Fibroblast of the aortic adventitia (primary cell): Measurements from ENCODE around the gene RABGAP1L. TPM values are rescaled to one million over a fixed set of nuclear protein-coding genes. Genes with fewer than 3 reads are reported as not detected.
"Not testable (repeated sequence)": the region's sequence is repeated elsewhere in the genome, so short reads cannot be mapped to it uniquely, and the experiment has no call there.

Experiments used
- DNase-seq: peaks from one replicate; pipeline ENCODE4 v3.0.0-alpha.2; 2010; ENCODE audit warnings: low read depth
- H3K4me3 ChIP-seq: 2 replicates; pipeline ENCODE4 v1.5.1; 2011; ENCODE audit warnings: low read depth, mild to moderate bottlenecking, control low read depth, low read length, moderate library complexity
- CTCF ChIP-seq: IDR thresholded peaks from 2 replicates; pipeline ENCODE4 v1.5.1; 2011; ENCODE audit warnings: mild to moderate bottlenecking, low read length, control low read depth, inconsistent platforms; ENCODE audit not compliant: insufficient read depth
- total RNA-seq: library from RNA; depleted of rRNA; stranded (reverse); fragments of >200 nt; gene quantifications from 2 replicates; pipeline ENCODE4 v1.2.3, GENCODE V29; 2012; ENCODE audit warnings: low replicate concordance

RABGAP1L gene
- total RNA-seq, 1 donor = 39.9 TPM

- TF ChIP-seq CTCF = no peak
- no peak overlapping the region for H3K4me3 ChIP-seq
- no peak for DNase-seq
These were observed 520.8 kb downstream of the RABGAP1L start for GRCh38 chr1:174680101-174680500.

GRCh38 chr1:174682419-174683008, 523.2 kb downstream of the RABGAP1L start:
- DNase-seq = peak; percentile 82
- no peak for TF ChIP-seq CTCF
- H3K4me3 ChIP-seq = no peak overlapping the region

- no peak for DNase-seq
- no peak overlapping the region for H3K4me3 ChIP-seq
- no peak for TF ChIP-seq CTCF
These were observed 526.9 kb downstream of the RABGAP1L start for GRCh38 chr1:174686213-174686612.

- TF ChIP-seq CTCF = no peak
- DNase-seq = no peak
- no peak overlapping the region for H3K4me3 ChIP-seq
These were observed 530.2 kb downstream of the RABGAP1L start for GRCh38 chr1:174689524-174689923.

GRCh38 chr1:174690266-174690665, 530.9 kb downstream of the RABGAP1L start:
- TF ChIP-seq CTCF = no peak
- no peak for DNase-seq
- no peak overlapping the region for H3K4me3 ChIP-seq

- no peak overlapping the region for H3K4me3 ChIP-seq
- TF ChIP-seq CTCF = no peak
- DNase-seq = peak; percentile 36
These were observed 533.0 kb downstream of the RABGAP1L start for GRCh38 chr1:174692313-174692712.

GRCh38 chr1:174693085-174693484, 533.8 kb downstream of the RABGAP1L start:
- TF ChIP-seq CTCF = no peak
- peak; percentile 3 for DNase-seq

GRCh38 chr1:174693539-174693938, 534.2 kb downstream of the RABGAP1L start:
- H3K4me3 ChIP-seq, DNase-seq: not testable (repeated sequence)

More at GRCh38 chr1:174693085-174693484, 533.8 kb downstream of the RABGAP1L start:
- no peak overlapping the region for H3K4me3 ChIP-seq
